CD4-positive, alpha-beta T cell treated with Interleukin-15 for 4 hours (primary cell): ENCODE data around the gene WDR47.

Experiments used
- DNase-seq: peaks from one replicate; pipeline ENCODE4 v3.0.0-alpha.2; 2020; ENCODE audit warnings: low spot score

Gene WDR47

DNA sequence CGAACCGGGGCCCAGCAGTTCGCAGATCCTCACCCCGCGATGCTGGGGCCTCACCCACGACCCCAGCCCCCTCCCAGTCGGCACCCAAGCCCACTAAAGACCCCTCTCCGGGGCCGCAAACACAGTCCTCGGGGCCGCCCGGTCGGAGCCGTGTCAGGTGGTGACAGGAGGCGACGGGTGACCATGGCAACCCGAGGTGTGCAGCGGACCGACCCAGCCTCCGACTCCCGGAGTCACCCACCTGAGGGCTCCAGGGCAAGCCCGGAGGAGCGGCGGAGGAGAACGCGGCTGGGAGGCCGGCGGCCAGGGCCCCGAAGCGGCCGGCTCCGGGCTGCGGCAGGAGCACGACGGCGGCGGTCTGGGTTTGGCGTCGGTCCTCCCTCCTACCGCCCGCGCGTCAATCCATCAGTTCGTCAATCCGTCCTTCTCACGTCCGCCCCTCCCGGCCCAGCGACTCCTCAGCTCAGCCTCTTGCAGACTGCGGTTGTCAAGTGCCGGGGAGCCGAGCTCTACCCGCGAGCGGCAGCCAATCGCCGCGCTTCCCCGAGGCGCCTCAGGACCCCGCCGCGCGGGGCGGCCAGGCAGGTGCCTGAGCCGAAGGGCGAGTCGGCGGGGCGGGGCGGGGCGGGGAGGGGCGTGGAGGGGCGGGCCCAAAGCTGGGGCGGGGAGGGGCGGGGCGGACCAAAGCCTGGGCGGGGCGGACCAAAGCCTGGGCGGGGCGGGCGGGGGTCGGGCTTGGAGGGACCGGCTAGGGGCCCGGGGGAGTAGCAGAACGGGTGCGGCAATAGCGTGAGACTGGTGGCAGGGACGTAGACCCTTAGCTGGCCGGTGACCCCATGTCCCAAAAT lies at the start of gene WDR47:
Gene WDR47 (minus strand): TSS at position 482 of the 848 bp plus-strand sequence. CDS start 18,590 bp downstream, outside the sequence.
- DNase-seq: peak; percentile 97

DNA sequence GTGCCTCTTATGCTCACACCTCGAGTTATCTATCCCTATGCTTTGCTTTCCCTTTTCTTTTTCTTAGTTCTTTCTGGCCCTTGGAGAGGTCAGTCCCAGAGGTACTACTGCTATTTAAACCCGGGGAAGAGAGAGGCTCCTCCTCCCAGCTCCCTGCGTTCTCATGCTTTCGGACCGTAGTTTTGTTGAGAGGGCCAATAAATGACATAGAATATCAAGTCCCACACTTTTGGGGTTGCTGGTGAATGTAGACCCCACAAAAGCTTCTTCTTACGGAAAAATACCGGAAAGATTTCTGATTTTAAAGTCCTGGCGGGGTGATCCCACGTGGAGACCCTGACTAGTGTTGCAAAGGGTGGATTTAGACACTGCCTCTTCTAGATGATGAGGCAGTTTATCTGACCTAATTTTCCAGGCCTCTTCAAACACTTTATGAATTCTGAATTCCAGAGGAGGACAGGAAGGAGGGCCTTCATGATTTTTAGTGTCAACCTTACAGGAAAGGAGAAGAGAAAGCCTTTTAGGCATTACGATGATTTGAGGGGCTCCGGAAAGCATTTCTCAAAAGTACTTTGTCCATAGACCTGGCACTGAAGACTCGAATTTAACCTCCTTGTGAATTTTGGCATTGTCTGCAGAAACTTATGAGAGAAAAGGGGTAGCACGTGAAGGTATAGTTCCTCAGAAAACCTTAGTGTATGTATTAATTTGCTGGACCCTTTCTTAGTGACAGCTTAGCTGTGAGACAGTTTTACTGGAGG lies 49.4 kb upstream of the WDR47 start:
- no peak for DNase-seq

- DNase-seq: peak; percentile 87
Measured at GRCh38 chr1:109090196-109091077, 48.5 kb upstream of the WDR47 start, which contains the start of gene TMEM167B. TSS of gene TMEM167B (plus strand) at chr1:109090764. CDS start at chr1:109090873, 109 bp downstream.

DNA sequence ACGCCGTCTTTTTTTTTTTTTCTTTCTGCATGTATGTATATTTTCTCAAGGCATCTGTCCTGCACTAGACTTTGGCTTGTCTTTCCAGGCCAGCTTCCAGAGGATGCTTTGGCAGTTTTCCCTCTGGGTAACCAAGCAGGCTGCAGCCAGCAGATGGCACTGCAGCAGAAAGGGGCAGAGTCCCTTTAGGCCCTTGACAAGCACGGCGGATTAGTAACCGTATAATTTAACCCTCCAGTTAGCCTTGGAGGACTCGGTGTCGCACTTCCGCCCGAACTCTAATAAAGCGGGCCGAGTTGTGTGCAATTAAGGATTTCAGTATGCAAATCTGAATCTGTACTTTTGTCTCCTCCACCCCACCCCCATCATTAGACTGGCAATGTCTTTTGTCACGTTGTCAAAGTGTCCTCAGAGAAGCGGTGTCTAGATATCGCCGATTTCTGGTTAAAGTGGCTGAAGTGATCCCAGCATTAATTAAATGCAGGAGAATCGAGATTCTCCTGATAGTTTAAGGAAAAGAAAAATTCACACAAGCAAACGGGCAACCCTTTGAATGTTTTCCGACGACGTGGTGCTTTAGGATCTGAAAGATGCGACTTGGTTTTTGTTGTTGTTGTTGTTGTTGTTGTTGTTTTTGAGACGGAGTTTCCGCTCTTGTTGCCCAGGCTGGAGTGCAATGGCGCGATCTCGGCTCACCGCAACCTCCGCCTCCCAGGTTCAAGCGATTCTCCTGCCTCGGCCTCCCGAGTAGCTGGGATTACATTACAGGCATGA lies 47.5 kb upstream of the WDR47 start:
- DNase-seq: peak; percentile 34

DNA sequence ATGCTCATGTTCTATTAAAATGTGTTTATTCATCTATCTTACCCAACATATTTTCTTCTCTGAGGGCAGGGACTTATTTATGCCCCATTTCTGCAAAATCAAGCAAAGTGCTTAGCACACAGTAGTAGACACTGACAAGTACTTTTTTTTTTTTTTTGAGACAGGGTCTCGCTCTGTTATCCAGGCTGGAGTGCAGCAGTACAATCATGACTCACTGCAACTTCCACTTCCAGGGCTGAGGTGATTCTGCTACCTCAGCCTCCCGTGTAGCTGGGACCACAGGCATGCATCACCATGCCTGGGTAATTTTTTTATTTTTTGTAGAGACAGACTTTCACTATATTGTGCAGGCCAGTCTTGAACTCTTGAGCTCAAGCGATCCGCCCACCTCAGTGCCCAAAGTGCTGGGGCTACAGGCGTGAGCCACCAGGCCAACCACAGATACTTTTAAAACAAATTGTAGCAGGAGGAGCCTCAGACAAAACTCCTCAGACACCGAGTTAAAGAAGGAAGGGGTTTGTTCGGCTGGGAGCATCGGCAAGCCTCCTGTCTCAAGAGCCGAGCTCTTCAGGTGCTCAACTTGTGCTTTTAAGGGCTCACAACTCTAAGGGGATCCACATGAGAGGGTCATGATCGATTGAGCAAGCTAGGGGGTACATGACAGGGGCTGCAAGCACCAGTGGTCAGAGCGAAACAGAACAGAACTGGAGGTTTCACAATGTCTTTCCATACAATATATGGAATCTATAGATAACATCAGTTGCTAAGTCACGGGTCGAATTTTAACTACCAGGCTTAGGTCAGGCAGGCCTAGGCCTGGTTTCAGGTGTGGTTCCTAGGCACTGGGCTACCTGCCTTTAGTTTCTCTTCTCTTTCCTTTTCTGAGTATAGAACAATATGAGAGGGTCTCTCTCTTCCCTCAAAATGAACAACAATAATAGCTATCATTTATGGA lies 42.9 kb upstream of the WDR47 start:
- no peak for DNase-seq

DNA sequence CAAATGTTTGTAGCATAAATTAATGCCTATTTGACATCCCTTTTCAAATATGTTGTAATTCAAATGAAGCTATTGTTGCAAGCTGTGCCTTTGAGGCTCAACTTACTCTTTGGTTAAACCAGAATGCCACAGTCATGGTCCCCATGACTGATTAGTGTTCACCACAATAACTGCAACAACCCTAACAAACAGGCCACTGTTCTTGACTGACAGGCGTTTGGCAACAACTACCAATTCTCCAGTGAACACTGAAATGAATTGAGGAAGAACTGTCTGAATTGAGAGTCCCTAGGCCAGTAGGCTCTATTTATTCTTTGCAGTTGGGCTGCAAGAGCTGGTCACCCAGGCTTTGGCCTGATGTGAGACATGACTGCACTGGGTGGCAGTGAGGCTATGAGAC lies 42.0 kb upstream of the WDR47 start:
- no peak for DNase-seq

GRCh38 chr1:109083501-109083900 lies 41.6 kb upstream of the WDR47 start:
- no peak for DNase-seq

- DNase-seq: no peak
Measured at GRCh38 chr1:109080441-109081082, 38.7 kb upstream of the WDR47 start.

- no peak for DNase-seq
Measured at GRCh38 chr1:109079240-109079622, 37.3 kb upstream of the WDR47 start.

GRCh38 chr1:109078317-109078716 lies 36.4 kb upstream of the WDR47 start:
- DNase-seq: no peak

DNA sequence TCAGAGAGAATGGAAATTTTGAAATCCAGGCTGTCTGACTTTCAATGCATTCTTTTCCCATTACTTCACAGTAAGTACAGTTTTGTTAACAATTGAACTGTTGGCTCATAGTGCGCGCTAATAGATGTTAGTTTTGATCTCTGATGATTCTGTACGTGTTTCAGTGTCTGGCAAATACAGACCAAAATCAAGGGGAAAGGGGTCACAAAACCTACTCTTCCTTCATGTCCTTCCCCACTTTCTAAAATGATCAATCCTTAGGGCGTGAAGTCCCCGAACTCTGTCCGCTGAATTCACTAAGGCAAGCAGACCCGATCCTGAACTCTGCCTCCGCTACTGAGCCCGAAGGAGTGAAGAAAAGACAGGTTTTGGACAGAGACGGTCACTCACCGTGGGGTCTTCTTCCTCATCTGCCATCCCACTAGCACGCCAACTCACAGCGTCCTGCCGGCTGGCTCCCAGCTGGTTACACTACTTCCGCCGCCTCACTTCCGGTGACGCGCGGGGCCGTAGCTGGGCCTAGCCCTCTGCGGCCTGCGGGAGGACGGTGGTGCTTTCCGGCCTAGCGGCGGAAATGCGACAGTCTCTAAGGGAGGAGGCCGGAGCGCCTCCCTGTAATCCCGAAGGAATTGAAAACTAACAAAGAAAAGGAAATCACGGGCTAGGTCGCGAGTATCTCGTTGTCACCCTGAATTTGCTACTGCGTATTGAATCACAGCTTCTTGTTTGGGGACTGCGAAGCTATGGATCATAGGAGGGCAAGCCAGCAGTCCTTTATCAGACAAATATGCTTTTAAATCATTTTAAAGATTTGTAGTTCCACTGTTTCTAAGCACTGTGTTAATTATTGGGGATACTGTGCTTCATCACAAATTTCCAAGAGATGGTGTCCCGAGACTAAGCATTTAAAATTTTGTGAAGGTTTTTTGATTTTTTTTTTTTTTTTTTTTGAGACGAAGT lies 33.9 kb upstream of the WDR47 start, which contains the start of gene TAF13:
Gene TAF13 (minus strand): TSS at position 473 of the 960 bp plus-strand sequence. CDS start 56 bp downstream, at position 417.
- peak; percentile 84 for DNase-seq

GRCh38 chr1:109069294-109069693 lies 27.4 kb upstream of the WDR47 start:
- DNase-seq: no peak

DNA sequence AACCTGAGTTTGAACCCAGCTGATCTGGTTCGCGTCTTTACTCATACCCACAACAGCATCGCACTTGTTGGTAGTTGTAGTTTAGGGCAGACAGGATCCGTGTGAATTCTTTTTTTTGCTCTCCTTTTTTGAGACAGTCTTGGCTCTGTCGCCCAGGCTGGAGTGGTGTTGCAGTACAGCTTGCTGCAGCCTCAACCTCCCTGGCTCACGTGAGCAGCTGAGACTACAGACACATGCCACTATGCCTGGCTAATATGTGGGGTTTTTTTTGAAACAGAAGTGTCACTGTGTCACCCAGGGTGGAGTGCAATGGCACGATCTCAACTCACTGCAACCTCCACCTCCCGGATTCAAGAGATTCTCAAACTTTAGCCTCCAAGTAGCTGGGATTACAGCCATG lies 26.0 kb upstream of the WDR47 start:
- no peak for DNase-seq

- no peak for DNase-seq
Measured at GRCh38 chr1:109065137-109065536, 23.2 kb upstream of the WDR47 start.

GRCh38 chr1:109061183-109061582 lies 19.3 kb upstream of the WDR47 start:
- DNase-seq: no peak

DNA sequence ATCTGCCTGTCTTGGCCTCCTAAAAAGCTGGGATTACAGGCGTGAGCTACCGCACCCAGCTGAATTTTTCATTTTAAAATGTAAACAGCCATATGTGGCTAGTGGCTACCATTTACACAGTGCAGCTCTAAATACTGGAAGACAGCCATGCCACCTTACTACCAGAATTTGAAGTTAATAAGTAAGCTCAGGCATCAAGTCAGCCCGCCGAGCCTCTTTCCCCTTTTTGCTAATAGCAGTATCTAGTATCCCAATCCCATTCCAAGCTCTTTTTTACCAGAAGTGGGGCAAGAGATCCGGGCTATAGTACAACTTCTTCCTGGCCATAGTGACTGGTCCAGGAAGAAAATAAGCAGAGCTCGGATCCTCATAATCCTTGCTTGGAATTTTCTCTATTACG lies 18.8 kb upstream of the WDR47 start:
- no peak for DNase-seq

- DNase-seq: no peak
Measured at GRCh38 chr1:109059026-109059425, 17.1 kb upstream of the WDR47 start.

DNA sequence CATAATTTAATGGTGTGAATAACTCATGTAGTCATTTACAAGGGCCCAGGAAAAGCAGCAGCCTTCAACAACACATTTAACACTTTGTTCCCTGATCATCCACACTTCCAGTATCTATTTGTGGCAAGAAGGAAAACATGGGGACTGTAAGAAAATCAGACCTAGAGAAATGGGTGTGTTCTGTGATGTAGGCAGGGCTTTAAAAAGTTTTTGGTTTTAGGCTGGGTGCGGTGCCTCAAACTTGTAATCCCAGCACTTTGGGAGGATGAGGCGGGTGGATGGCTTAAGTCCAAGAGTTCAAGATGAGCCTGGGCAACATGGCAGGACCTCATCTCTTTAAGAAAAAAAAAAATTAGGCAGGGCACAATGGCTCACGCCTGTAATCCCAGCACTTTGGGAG lies 14.2 kb upstream of the WDR47 start:
- DNase-seq: no peak
